Caki2 (cell line): ENCODE data around the gene IGHMBP2. TPM values are rescaled to one million over a fixed set of nuclear protein-coding genes. Genes with fewer than 3 reads are reported as not detected.

Source experiments
- total RNA-seq: library from RNA; depleted of rRNA; stranded (reverse); fragments of >200 nt; shearing (Covaris generic); gene quantifications from 2 replicates; pipeline ENCODE4 v1.2.3, GENCODE V29; 2014; ENCODE audit warnings: low replicate concordance; rRNA removed

IGHMBP2 gene
- total RNA-seq, 1 experiment from 2014 or later = 9.8 TPM

Other genes with a start within 250 kb of the IGHMBP2 start
- gene GAL, start 219.3 kb upstream of the IGHMBP2 start, total RNA-seq = not detected in 2 replicates
- gene TESMIN, start 152.4 kb upstream of the IGHMBP2 start, total RNA-seq = 2.4 and 8.9 TPM in 2 replicates
- 26.8 and 30.4 TPM in 2 replicates for gene CPT1A, start 62.0 kb upstream of the IGHMBP2 start, total RNA-seq
- 83.5 and 94.0 TPM in 2 replicates for gene MRPL21, start 59 bp upstream of the IGHMBP2 start, total RNA-seq
- not detected in 2 replicates for gene MRGPRD, start 77.1 kb downstream of the IGHMBP2 start, total RNA-seq
- 1.2 TPM in 1 of 2 replicates, not detected in the other for gene MRGPRF, start 109.4 kb downstream of the IGHMBP2 start, total RNA-seq
- gene TPCN2, start 145.0 kb downstream of the IGHMBP2 start, total RNA-seq = 4.2 and 10.7 TPM in 2 replicates